Right kidney (tissue), 1 donor: ENCODE measurements around the gene PABPN1L.
"Not testable (repeated sequence)": the region's sequence is repeated elsewhere in the genome, so short reads cannot be mapped to it uniquely, and the experiment has no call there.

Experiments used
- DNase-seq: peaks from one replicate; pipeline ENCODE4 v3.0.0-alpha.2; 2016

PABPN1L gene

GRCh38 chr16:88900662-88901052 is 34.2 kb upstream of the PABPN1L start:
- no peak for DNase-seq

GRCh38 chr16:88899901-88900661 is 33.6 kb upstream of the PABPN1L start:
- DNase-seq = no peak

- no peak for DNase-seq
Measured at GRCh38 chr16:88897696-88898425, 31.4 kb upstream of the PABPN1L start.

DNA sequence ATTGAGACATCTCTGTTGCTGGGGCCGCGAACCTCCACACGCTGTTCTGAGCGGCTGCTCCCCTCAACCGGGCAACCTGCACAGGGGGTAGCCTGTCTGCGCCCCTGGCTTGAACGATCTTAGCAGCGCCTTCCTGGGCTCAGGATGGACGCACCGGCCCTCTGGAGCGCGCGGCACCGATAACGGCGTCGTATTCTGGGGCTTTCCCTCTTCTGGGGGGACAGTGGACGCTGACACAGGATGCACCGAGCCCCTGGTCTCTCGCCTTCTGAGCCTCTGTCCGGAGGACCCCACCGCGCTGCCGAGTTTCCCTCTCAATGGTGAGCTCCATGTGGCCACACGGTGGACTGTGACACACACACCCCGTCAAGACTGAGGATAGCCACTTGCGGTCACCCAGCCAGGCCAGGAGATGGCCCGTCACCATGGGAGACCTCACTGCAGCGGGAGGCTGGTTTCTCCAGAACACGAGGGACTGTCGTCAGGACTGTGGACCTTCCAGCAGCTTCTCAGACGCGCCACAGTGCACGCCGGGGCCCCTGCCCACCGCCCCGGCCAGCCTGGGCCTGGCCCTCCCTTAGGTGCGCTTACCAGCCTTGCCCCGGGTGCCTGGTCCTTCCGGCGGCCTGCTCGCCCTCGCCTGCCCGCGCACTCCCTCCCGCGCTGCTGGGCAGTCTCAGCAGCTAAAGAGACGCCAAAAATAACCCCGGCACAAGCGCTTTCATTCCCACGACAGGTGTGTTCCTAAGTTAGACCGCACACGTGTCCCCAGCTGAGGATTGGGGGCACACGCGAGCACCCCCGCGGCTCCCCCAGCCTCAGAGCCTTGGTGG is 30.0 kb upstream of the PABPN1L start:
- no peak for DNase-seq

GRCh38 chr16:88895335-88895734 is 28.9 kb upstream of the PABPN1L start:
- DNase-seq = no peak

DNA sequence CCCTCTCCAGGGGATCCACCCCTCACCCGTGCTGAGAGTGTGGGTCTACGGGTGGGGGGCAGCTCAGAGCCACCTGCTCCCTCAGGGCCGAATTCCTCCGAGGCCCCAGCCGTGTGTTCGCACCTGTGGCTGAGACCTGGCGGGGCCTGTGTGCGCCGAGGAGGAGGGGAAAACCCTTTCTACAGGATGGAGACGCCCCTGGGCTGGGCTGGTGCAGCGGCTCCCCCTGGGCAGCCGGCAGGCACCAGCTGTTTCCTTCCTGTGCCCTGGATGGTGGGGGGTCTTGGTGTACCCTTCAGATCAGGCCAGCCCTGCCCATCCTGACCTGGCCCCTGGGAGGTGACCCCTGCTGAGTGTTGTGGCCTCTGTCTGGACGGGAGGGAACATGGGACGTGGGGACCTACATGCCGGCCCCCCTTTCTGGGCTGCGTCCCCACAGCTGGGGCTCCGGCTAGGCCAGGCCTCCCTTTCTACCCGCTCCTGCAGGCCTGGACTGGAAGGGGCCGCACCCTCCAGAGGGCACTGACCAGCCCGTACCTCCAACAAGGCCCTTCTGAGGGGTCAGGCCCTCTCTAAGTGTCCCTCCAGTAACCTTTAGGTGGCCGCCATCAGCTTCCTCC is 28.3 kb upstream of the PABPN1L start:
- DNase-seq = no peak

GRCh38 chr16:88894266-88894665 is 27.8 kb upstream of the PABPN1L start:
- not testable (repeated sequence) for DNase-seq

DNA sequence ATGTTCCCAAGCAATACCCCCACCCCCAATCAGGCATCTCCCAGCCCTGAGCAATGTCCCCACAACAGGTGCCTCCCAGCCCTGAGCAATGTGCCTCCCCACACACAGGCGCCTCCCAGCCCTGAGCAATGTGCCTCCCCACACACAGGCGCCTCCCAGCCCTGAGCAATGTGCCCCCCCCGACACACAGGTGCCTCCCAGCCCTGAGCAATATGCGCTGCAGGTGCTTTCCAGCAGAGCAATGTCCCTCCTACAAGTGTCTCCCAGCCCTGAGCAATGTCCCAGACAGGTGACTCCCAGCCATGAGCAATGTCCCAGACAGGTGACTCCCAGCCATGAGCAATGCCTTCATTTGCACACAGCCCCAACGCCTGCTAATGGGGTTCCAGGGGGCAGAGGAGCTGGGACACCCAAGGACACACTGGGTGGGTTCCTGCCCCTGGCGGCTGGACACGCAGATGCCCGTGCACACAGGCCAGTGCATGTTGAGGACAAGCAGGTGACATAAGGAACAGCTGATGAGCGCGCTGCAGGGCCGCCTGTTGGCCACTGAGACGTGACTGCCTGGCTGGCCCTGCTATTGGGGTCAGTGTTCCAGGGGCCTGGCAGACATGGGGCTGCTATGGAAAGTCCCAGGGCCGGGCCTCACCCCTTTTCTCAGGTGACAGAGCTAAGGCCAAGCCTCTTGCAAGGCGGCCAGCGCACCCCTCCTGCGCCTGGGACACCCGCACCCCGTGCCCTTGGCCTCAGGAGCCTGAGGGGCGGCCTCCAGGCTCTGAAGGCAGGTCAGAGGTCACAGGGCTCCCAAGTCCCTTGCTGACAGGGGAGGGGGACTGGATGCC is 26.9 kb upstream of the PABPN1L start:
- DNase-seq = no peak

DNA sequence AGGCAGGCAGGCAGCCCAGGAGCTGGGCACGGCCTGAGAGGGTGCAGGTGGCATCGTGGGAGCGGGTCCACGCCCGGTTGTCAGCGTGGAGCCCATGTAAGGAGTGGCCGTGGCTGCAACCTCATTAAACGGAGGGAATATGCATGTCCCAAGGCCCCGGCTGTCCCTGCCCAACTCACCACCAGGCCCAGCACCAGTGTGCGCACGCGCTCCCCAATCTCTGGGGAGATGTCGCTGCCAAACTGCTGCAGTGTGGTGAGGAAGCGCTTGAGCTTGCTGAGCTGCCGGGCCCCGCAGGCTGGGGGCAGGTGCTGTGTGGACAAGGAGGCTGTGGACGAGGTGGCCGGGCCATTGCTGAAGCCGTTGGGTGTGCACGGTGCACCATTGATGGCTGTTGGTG is 25.6 kb upstream of the PABPN1L start:
- DNase-seq = no peak

DNA sequence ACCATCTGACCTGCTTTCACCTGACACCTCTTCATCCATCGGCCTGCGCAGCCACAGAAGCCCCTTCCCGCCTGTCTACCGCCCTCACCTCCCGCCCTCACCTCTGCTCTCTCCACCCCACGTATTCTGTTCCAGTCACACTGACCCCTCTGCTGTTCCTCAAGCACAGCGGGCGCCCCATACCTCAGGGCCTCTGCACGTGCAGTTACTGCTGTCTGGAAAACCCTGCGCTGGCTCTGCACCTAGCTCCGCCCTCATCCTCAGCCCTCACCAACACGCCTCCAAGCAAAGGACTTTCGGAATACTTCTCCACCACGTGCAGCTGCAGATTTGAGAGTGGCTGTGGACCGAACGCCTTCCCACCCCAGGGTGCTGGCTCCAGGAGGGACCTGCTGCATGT is 24.6 kb upstream of the PABPN1L start:
- DNase-seq = no peak

GRCh38 chr16:88889702-88890352 is 23.4 kb upstream of the PABPN1L start:
- DNase-seq = not testable (repeated sequence)

DNA sequence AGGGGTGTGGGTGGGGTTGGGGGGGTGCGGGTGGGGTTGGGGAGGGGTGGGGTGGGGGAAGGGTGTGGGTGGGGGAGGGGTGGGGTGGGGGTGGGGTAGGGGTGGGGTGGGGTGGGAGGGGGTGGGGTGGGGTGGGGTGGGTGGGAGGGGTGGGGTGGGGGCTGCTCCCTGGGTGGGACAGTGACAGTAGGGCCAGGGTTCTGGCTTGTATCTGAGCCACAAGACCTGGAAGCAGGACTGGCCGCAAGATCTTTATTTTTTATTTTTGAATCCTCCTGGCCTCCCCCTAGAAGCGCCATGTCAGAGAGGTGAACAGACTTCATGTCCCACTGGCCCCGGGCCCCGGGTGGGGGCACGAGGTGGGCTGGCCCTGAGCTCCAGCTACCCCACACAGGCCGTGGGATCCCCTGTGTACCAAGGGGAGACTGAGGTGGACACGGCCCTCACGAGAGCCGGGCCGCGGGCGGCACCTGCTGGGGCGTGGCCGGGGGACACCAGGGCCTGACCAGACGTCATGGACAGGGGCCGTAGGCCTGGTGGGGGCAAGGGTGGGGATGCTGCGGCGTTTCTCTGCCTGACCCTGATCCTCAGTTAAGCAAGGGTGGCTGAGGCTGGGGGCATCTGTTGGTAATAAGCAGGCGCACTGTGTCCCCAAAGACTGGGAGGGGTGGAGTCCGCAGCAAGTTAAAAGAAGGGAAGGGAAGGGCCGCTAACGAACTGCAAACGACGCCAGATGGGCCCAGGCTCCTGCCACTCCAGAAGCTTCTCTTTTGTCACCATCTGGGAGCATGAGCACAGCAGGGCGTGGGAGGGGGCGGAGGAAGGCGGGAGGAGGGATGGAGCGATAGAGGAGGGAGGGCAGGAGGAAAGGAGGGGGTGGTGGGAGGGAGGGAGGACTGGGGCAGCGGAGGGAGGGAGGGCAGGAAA is 22.3 kb upstream of the PABPN1L start:
- no peak for DNase-seq

GRCh38 chr16:88888057-88888456 is 21.6 kb upstream of the PABPN1L start:
- no peak for DNase-seq

GRCh38 chr16:88886845-88887521 is 20.5 kb upstream of the PABPN1L start:
- DNase-seq = peak; percentile 34

DNA sequence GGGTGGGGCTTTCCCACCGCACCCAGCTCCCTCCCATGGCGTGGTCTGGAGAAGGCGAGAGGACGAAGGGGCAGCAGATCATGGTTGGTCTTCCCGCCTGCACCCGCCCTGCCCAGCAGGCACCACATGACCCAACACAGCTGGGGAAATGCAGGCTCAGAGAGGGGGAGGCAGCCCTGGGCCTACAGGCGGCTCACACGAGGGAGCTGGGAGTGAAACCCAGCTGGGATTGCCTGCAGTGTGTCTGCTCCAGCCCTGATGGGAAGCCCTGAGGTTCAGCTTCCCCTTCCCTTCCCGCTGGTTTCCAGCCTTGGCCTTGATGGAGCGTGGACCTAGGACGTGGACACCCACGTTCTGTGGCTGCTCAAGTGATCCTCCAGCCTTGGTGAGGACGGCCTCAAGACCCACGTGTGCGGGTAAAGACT is 20.0 kb upstream of the PABPN1L start:
- DNase-seq = no peak

DNA sequence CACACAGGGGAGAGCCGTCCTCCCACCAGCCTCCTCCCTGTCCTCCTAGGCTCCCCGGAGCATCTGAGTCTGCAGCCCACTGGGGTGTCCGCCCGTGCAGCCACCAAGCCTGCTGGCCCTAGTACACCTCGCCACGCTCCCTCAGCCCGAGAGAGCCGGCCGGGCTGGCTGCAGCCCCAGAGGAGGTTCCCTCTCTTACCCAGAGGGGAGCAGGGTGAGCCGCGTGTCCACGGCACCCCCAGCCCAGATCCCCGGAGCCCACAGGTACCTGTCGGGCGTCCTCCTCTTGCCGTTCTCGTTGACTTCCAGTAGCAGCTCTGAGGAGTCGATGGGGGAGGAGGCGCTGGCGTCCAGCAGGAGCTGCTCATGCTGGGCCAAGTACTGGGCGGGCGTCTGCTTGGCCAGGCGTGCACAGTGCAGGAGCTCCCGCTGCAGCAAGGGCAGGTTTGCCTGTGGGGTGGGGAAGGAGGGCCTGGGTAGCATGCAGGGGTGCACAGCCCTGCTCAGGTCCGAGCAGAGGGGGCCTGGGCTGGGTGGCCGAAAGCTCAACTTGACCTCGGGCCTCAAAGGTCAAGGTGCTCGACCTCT is 19.3 kb upstream of the PABPN1L start:
- DNase-seq = no peak

GRCh38 chr16:88884569-88885271 is 18.3 kb upstream of the PABPN1L start:
- DNase-seq = no peak

DNA sequence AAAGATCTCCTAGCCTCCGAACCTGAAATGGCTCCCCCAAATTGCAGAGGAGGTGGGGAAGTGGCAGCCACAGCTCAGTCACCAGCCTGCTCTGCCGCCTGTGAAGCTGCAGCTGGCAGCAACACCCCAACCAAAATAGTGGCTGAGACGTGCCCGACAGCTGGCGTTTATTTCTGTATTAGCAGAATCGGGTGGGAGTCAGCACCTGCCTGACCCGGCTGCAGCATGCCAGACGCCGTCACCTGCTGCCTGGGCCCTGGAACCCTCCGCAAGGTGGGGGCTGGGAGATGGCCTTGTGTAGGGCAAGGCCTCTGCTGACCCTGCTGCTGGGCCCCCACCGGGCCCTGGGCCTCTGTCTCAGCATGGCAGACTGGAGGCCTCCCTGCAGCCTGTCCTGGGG is 17.5 kb upstream of the PABPN1L start:
- DNase-seq = no peak
